Heart right ventricle (tissue), 16 donors: ENCODE data around the gene SLX9. TPM values are rescaled to one million over a fixed set of nuclear protein-coding genes. Genes with fewer than 3 reads are reported as not detected.
A peak's percentile ranks its signal among the peaks of the same experiment; 100 is the strongest.

Experiments used
- ATAC-seq, 8 donors: fragments of 200-7000 bp; cut with Tn5 transposase; one replicate each; pipeline ENCODE4 v1.9.1; 2020; ENCODE audit warnings: mild to moderate bottlenecking in 8 of 8, moderate library complexity in 8 of 8, moderate number of reproducible peaks in 1 of 8
- DNase-seq, 2 donors: peaks; one replicate each; pipeline ENCODE4 v3.0.0-alpha.2; 2020
- H3K27ac ChIP-seq, 10 donors: fragments of 200-600 bp; sonication (generic) in 2 of 10; one replicate each; pipeline versions ENCODE4 v1.5.0 to v1.8.0; 2020 to 2022; ENCODE audit warnings: mild to moderate bottlenecking in 3 of 10
- H3K27me3 ChIP-seq, 7 donors: fragments of 200-600 bp; one replicate each; pipeline ENCODE4 v1.8.0; 2021 to 2022; ENCODE audit warnings: mild to moderate bottlenecking in 2 of 7
- H3K36me3 ChIP-seq, 9 donors: fragments of 200-600 bp; sonication (generic) in 1 of 9; one replicate each; pipeline versions ENCODE4 v1.5.0 to v1.8.0; 2020 to 2022; ENCODE audit warnings: mild to moderate bottlenecking in 2 of 9
- H3K4me1 ChIP-seq, 9 donors: fragments of 200-600 bp; sonication (generic) in 1 of 9; one replicate each; pipeline versions ENCODE4 v1.5.0 to v1.8.0; 2020 to 2022; ENCODE audit warnings: mild to moderate bottlenecking in 4 of 9
- H3K4me3 ChIP-seq, 10 donors: fragments of 200-600 bp; sonication (generic) in 2 of 10; one replicate each; pipeline versions ENCODE4 v1.5.0 to v1.8.0; 2020 to 2022; ENCODE audit warnings: mild to moderate bottlenecking in 7 of 10, moderate library complexity in 2 of 10
- H3K9me3 ChIP-seq, 11 donors: fragments of 200-600 bp in 10 of 11; sonication (generic) in 2 of 11; one replicate each; pipeline versions ENCODE4 v1.5.0 to v1.8.0; 2013 to 2022; ENCODE audit warnings: mild to moderate bottlenecking in 2 of 11, control low read depth in 1 of 11, moderate library complexity in 1 of 11
- WGBS, 2 donors: extraction: QIAGEN DNeasy Blood & Tissue Kit; methylation state at CpG; one replicate each; pipeline ENCODE4 v1.1.7; 2013; ENCODE audit warnings: inconsistent platforms in 1 of 2; 5-methylcytosine and 5-hydroxymethylcytosine counted together
- intact Hi-C, 10 donors: fragments of 100-400 bp; cut with DNase I; formaldehyde crosslinking; loops; one replicate each; pipeline versions ENCODE4 v1.11.1 to v1.14.2; 2022
- polyA plus RNA-seq, 2 donors: library from polyadenylated mRNA; stranded (reverse); fragments of 200-250 nt; gene quantifications; one replicate each; pipeline ENCODE4 v1.2.3, GENCODE V29; 2013
- total RNA-seq, 10 donors: library from RNA; stranded (reverse); fragmentation: NEBNext Ultra II Directional in 3 of 10; extraction: Animal tissue kit (Norgen Biotek cat#: 25700) in 3 of 10; gene quantifications; one replicate each; pipeline versions ENCODE4 v1.2.1 to v1.2.4, GENCODE V29; 2021 to 2023
- TF ChIP-seq, protein P1 (sequence below), 9 donors: fragments of 200-600 bp; sonication (generic) in 2 of 9; IDR thresholded peaks; one replicate each; pipeline versions ENCODE4 v1.5.0 to v1.8.0; 2021 to 2022; ENCODE audit warnings: antibody characterized with exemption in 9 of 9, mild to moderate bottlenecking in 5 of 9, moderate library complexity in 1 of 9
- donor health status: Arrhythmogenic right ventricular cardiomyopathy.
- donor health status: ischemic (EF 13 %, LVEDD 7.1; RV severe dilation, severe dysfunction).
- donor health status: healthy with polysubstance abuse.
- donor health status: DM: no; HTN: yes; CAD: no.
- donor health status: DM: no; HTN: no; CAD: no.
- donor health status: ischemic (EF 25% LVEDD 6.9; RV normal size, moderate dysfunction).
- donor health status: ischemic (EF 25% LVEDD 5.7; RV mildly dilated, moderate dysfunction).
- donor health status: healthy.
- donor health status: DM: yes; HTN: yes; CAD: no.
- donor health status: Ischemic cardiomyopathy.
- donor health status: ischemic (EF 35%, LVEDD 5.7; RV mildly dilated, moderate dysfunction).
- donor health status: nonischemic (EF 11% LVEDD 7.7; RV severe dilation, severe dysfunction).
- donor health status: DM: yes; HTN: yes; CAD: no.
- donor health status: PGD.
- donor health status: ischemic (EF 29% LVEDD 5.4; RV normal size, mild dysfunction).
- donor health status: nonischemic (EF 23%, LVEDD 6.1; RV moderate dilation, normal function).

The SLX9 gene
- total and polyA plus RNA-seq, 12 donors, result 42.4 to 83.6 (median 57.3) TPM

DNA sequence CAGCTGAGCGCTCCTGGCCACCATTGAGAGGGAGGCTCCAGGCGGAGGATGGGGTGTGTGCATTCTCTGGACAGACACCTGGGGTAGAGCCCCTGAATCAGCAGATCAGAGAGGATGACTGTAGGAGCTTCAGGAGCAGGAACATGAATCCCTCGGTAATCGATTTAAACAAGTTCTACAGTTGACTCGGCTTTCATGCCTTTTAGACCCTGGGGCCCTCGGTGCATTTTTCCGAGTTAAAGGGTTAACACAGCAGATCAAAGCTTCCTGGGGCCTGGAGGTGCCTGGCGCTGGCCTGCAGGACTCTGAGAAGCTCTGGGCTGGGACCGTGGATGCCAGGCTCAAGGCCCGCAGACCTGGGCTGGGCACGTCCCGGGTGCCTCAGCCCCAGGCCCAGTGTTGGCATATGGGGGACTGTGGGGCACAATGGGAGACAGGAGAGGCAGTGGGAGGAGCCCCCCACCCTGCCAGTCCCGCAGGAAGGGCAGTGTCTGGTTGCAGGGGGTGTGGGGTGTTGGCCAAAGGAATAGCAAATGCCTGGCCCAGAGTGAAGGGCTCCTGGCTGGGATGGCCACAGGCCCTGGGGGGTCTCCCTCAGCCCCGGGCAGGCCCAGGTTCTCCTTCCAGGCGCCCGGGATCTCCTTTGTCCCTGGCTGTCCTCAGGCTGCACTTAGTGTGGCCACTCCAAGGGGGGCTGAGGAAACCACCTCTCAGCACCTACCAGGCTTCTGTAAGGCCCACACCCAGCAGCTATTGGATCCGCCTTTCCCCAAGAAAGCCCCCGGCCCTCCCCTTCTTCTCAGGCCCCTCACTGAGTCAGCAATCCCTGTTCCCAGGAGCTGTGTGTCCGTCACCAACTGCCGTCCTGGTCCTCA, 40.1 kb downstream of the SLX9 start:
- intact Hi-C loops, result no loop called here
- TF ChIP-seq, protein P1, sequence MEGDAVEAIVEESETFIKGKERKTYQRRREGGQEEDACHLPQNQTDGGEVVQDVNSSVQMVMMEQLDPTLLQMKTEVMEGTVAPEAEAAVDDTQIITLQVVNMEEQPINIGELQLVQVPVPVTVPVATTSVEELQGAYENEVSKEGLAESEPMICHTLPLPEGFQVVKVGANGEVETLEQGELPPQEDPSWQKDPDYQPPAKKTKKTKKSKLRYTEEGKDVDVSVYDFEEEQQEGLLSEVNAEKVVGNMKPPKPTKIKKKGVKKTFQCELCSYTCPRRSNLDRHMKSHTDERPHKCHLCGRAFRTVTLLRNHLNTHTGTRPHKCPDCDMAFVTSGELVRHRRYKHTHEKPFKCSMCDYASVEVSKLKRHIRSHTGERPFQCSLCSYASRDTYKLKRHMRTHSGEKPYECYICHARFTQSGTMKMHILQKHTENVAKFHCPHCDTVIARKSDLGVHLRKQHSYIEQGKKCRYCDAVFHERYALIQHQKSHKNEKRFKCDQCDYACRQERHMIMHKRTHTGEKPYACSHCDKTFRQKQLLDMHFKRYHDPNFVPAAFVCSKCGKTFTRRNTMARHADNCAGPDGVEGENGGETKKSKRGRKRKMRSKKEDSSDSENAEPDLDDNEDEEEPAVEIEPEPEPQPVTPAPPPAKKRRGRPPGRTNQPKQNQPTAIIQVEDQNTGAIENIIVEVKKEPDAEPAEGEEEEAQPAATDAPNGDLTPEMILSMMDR (IDR thresholded peaks at IDR 0.05), result no peak

DNA sequence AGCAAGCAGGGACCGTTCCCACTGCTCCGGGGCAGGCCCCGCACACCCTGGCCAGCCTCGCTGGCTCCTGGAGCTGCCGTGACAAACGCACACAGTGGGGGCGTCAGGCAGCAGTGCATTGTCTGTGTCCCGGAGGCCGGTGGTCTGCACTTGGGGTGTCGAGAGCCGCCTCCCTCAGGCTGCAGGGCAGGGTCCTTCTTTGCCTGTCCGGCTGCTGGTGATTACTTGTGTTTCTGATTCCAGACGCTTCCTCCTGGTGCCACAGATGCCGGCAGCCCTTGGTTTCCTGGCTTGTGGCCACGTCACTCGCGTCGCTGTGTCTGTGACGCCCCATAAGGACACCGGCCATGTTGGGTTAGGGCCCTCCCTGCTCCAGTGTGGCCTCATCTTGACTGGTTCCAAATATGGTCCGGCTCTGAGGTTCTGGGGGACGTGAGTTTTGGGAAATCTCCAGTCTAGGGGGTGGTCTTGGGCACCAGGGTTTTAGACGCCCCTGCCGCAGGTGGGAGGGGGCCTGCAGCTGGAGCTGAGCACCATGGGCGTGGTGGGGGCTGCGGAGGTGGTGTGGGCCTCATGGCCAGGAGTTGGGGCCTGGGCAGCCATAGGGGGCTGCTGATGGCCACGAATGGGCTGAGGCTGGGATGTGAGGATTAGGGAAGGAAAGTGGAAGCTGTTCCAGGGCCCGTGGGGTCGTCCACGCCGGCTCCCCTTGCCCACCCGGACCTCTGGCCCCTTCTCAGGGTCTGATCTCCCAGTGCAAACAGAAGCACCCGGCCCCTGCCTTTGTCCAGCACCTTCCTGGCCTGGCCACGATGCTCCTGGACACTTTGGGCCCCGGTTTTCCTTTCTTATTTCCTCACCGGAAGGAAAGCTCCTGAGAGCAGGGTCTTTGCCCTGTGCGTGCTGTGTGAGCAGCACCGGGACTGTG, 41.0 kb downstream of the SLX9 start:
- WGBS, 2 donors, result 77 to 78% methylated on average over 38 of the region's 38 CpGs
- no peaks in the 10 kb centered on the region for H3K9me3 ChIP-seq
- DNase-seq (no peak), ATAC-seq (peak in 1 of 8 donors; percentile 13)
- peaks cover 2 to 27% (median 10%) of the 10 kb centered on the region in 9 donors for H3K4me1 ChIP-seq
- intact Hi-C loops, result no loop called here
- H3K27me3 ChIP-seq, result no peaks in the 10 kb centered on the region
- TF ChIP-seq, protein P1 (IDR thresholded peaks at IDR 0.05), result no peak
- no peak overlapping the region for H3K4me3 ChIP-seq
- H3K27ac ChIP-seq, result peak overlapping the region in 1 of 10 donors; percentile 62
- peaks cover 0 to 21% (median 10%) of the 10 kb centered on the region in 9 donors for H3K36me3 ChIP-seq

More for the DNA sequence above, 40.1 kb downstream of the SLX9 start:
- WGBS, 2 donors, result 86 to 91% methylated on average over 20 of the region's 20 CpGs
- Histone ChIP-seq H3K4me1 (peaks cover under 1 to 21% (median 10%) of the 10 kb centered on the region in 9 donors), H3K4me3 (no peak overlapping the region), H3K27me3 (no peaks in the 10 kb centered on the region), H3K36me3 (peaks cover 0 to 30% (median 13%) of the 10 kb centered on the region in 9 donors), H3K27ac (peak overlapping the region in 1 of 10 donors; percentile 62), H3K9me3 (no peaks in the 10 kb centered on the region)
- DNase-seq, result no peak
- no peak for ATAC-seq

DNA sequence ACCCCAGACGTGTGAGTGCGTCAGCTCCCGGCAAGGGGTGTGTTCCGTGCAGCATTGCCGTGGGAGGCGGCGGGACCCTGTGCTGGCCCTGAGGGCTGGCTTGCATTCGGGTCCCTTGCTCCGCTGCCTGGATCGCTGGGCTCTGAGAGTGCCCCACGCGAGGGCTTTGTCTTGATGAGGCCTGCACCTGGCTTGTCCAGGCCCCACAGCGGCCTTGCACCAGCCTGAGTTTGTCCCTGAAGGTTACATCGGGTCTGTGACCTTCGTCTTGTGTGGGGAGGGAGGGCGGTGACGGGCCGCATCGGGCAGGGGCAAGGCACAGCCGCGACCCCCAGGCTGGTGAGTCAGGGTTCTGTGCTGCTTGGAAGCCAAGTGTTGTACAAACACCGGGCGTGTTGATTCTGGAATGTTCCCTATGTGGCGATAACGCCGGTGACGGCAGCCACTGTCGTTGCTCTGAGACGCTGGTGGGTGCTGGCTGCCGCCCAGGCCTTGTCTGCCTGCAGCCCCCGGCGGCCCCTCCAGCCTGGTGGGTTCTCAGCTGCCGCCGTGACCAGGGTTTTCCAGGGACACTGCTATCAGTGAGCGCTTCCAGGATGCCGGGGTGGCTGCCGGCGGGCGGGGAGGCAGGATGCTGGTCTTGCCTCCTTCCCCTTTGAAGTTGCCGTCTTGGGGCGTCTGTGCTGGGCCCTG, 42.9 kb downstream of the SLX9 start:
- peaks cover 2 to 27% (median 10%) of the 10 kb centered on the region in 9 donors for H3K4me1 ChIP-seq
- 41 to 48% methylated on average over 41 of the region's 41 CpGs for WGBS, 2 donors
- H3K36me3 ChIP-seq, result peaks cover 0 to 4% (median 0%) of the 10 kb centered on the region in 9 donors
- no peaks in the 10 kb centered on the region for H3K9me3 ChIP-seq
- H3K27me3 ChIP-seq, result no peaks in the 10 kb centered on the region
- peak; percentile 56 for DNase-seq
- ATAC-seq, result peak; percentile 25 to 86 (median 67)
- intact Hi-C loops, result no loop called here
- no peak overlapping the region for H3K4me3 ChIP-seq
- peak overlapping the region in 9 of 10 donors; percentile 36 to 74 (median 56) for H3K27ac ChIP-seq
- TF ChIP-seq, protein P1 (IDR thresholded peaks at IDR 0.05), result no peak
